Measurements from ENCODE around the gene ASS1. TPM values are rescaled to one million over a fixed set of nuclear protein-coding genes. Genes with fewer than 3 reads are reported as not detected.

Gene ASS1
- total RNA-seq, 6 experiments from 2014 or later: 437 to 1,278 (median 1,014) TPM

GRCh38 chr9:130430734-130431535, 13.8 kb upstream of the ASS1 start:
- Histone ChIP-seq H3K27ac (no peak overlapping the region), H3K4me1 (peaks cover 0 to 20% (median 0%) of the 10 kb centered on the region in 4 donors), H3K27me3 (no peaks in the 10 kb centered on the region), H3K36me3 (no peaks in the 10 kb centered on the region), H3K4me3 (no peak overlapping the region), H3K9me3 (no peaks in the 10 kb centered on the region)
- no peak for DNase-seq
- no peak for TF ChIP-seq POLR2A (IDR thresholded peaks at IDR 0.05)
- TF ChIP-seq, protein P1, sequence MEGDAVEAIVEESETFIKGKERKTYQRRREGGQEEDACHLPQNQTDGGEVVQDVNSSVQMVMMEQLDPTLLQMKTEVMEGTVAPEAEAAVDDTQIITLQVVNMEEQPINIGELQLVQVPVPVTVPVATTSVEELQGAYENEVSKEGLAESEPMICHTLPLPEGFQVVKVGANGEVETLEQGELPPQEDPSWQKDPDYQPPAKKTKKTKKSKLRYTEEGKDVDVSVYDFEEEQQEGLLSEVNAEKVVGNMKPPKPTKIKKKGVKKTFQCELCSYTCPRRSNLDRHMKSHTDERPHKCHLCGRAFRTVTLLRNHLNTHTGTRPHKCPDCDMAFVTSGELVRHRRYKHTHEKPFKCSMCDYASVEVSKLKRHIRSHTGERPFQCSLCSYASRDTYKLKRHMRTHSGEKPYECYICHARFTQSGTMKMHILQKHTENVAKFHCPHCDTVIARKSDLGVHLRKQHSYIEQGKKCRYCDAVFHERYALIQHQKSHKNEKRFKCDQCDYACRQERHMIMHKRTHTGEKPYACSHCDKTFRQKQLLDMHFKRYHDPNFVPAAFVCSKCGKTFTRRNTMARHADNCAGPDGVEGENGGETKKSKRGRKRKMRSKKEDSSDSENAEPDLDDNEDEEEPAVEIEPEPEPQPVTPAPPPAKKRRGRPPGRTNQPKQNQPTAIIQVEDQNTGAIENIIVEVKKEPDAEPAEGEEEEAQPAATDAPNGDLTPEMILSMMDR (IDR thresholded peaks at IDR 0.05): no peak
- no peak for ATAC-seq
- intact Hi-C loops (cut with DNase I): no loop called here
- WGBS (ENCODE audit: insufficient coverage, low coverage, low lambda C conversion rate, missing lambda C conversion rate): no CpG with 5 or more reads among the region's 22 CpGs

- intact Hi-C loops (cut with DNase I): no loop called here
- Histone ChIP-seq H3K36me3 (no peaks in the 10 kb centered on the region), H3K4me1 (peaks cover 0 to 24% (median 0%) of the 10 kb centered on the region in 4 donors), H3K9me3 (no peaks in the 10 kb centered on the region), H3K27me3 (no peaks in the 10 kb centered on the region), H3K27ac (peak overlapping the region in 1 of 3 donors; percentile 100), H3K4me3 (peak overlapping the region in 1 of 3 donors; percentile 66)
- WGBS (ENCODE audit: insufficient coverage, low coverage, low lambda C conversion rate, missing lambda C conversion rate): no CpG with 5 or more reads among the region's 17 CpGs
- peak in 1 of 3 donors; percentile 56 for DNase-seq
- TF ChIP-seq, protein P1 (IDR thresholded peaks at IDR 0.05): no peak
- TF ChIP-seq POLR2A (IDR thresholded peaks at IDR 0.05): no peak
- ATAC-seq: no peak
Observed at GRCh38 chr9:130431536-130432303, 13.0 kb upstream of the ASS1 start.

- H3K9me3 ChIP-seq: no peaks in the 10 kb centered on the region
- H3K4me3 ChIP-seq: peak overlapping the region; percentile 44 to 66 (median 64)
- peak overlapping the region in 2 of 3 donors; percentile 91 to 100 for H3K27ac ChIP-seq
- no peaks in the 10 kb centered on the region for H3K36me3 ChIP-seq
- WGBS (ENCODE audit: insufficient coverage, low coverage, low lambda C conversion rate, missing lambda C conversion rate): 37% methylated on average over 8 of the region's 11 CpGs
- DNase-seq (peak; percentile 58 to 75 (median 72)), ATAC-seq (peak; percentile 35 to 53 (median 50))
- TF ChIP-seq, protein P1 (IDR thresholded peaks at IDR 0.05): peak; percentile 32 to 62 (median 45)
- no peak for TF ChIP-seq POLR2A (IDR thresholded peaks at IDR 0.05)
- H3K4me1 ChIP-seq: peaks cover 0 to 29% (median 0%) of the 10 kb centered on the region in 4 donors
- intact Hi-C loops (cut with DNase I): no loop called here
- H3K27me3 ChIP-seq: no peaks in the 10 kb centered on the region
Observed at GRCh38 chr9:130432362-130432761, 12.4 kb upstream of the ASS1 start.

- Histone ChIP-seq H3K27me3 (no peaks in the 10 kb centered on the region), H3K27ac (peak overlapping the region; percentile 56 to 100 (median 91)), H3K36me3 (no peaks in the 10 kb centered on the region), H3K4me3 (peak overlapping the region; percentile 44 to 66 (median 64)), H3K4me1 (peaks cover 0 to 33% (median 0%) of the 10 kb centered on the region in 4 donors), H3K9me3 (no peaks in the 10 kb centered on the region)
- DNase-seq (peak; percentile 79 to 92 (median 92)), ATAC-seq (peak; percentile 66 to 75 (median 70))
- intact Hi-C loops (cut with DNase I): no loop called here
- WGBS (ENCODE audit: insufficient coverage, low coverage, low lambda C conversion rate, missing lambda C conversion rate): 21% methylated on average over 7 of the region's 16 CpGs
- TF ChIP-seq POLR2A (IDR thresholded peaks at IDR 0.05): no peak
- TF ChIP-seq, protein P1 (IDR thresholded peaks at IDR 0.05): no peak
Observed at GRCh38 chr9:130432796-130433167, 12.0 kb upstream of the ASS1 start.
